Esophagus (tissue), 2 donors: ENCODE measurements around the gene NCF1. TPM values are rescaled to one million over a fixed set of nuclear protein-coding genes. Genes with fewer than 3 reads are reported as not detected.
"Not testable (repeated sequence)": the region's sequence is repeated elsewhere in the genome, so short reads cannot be mapped to it uniquely, and the experiment has no call there.

ENCODE experiments used
- H3K27ac ChIP-seq, 2 donors: one replicate each; pipeline ENCODE4 v1.5.1; 2013; ENCODE audit warnings: low read depth in 2 of 2, mild to moderate bottlenecking in 2 of 2, inconsistent platforms in 1 of 2, low read length in 1 of 2, moderate library complexity in 1 of 2
- H3K27me3 ChIP-seq, 2 donors: one replicate each; pipeline ENCODE4 v1.6.1; 2013; ENCODE audit warnings: low read length in 2 of 2, control low read depth in 1 of 2, mild to moderate bottlenecking in 1 of 2; ENCODE audit not compliant: insufficient read depth in 2 of 2, control insufficient read depth in 1 of 2
- H3K36me3 ChIP-seq, 2 donors: one replicate each; pipeline ENCODE4 v1.6.1; 2013; ENCODE audit warnings: low read length in 1 of 2; ENCODE audit not compliant: control insufficient read depth in 2 of 2, insufficient read depth in 2 of 2
- H3K4me1 ChIP-seq, 2 donors: one replicate each; pipeline ENCODE4 v1.6.1; 2013; ENCODE audit warnings: low read length in 1 of 2; ENCODE audit not compliant: control insufficient read depth in 2 of 2, insufficient read depth in 2 of 2
- H3K4me3 ChIP-seq, 2 donors: one replicate each; pipeline ENCODE4 v1.5.1; 2013; ENCODE audit warnings: low read length in 2 of 2, mild to moderate bottlenecking in 2 of 2, low read depth in 1 of 2, moderate library complexity in 1 of 2
- H3K9me3 ChIP-seq, 2 donors: one replicate each; pipeline ENCODE4 v1.6.1; 2013; ENCODE audit warnings: mild to moderate bottlenecking in 2 of 2, low read depth in 1 of 2, low read length in 1 of 2, moderate library complexity in 1 of 2; ENCODE audit not compliant: control insufficient read depth in 2 of 2, insufficient read depth in 1 of 2
- WGBS, 2 donors: extraction: QIAGEN DNeasy Blood & Tissue Kit; methylation state at CpG; one replicate each; pipeline ENCODE4 v1.1.7; 2013; 5-methylcytosine and 5-hydroxymethylcytosine counted together
- polyA plus RNA-seq, 2 donors: library from polyadenylated mRNA; stranded (reverse); fragments of 200-250 nt; gene quantifications; one replicate each; pipeline ENCODE4 v1.2.3, GENCODE V29; 2013
- donor health status: healthy with polysubstance abuse.
- donor health status: Bipolar disorder and iron deficiency.

The NCF1 gene
- 1 to 10 TPM; 1.9 to 2.9 TPM for polyA plus RNA-seq

- not testable (repeated sequence) for H3K27me3 ChIP-seq, H3K36me3 ChIP-seq
- WGBS, 2 donors: no CpG with 5 or more reads among the region's 21 CpGs
Observed at GRCh38 chr7:74773760-74774750, at the start of gene NCF1. Gene NCF1, plus strand, starts transcription at chr7:74774011. Its CDS starts 21 bp downstream, at chr7:74774032.

GRCh38 chr7:74725840-74726239, 48.0 kb upstream of the NCF1 start:
- Histone ChIP-seq H3K9me3 (no peaks in the 10 kb centered on the region), H3K27me3 (no peaks in the 10 kb centered on the region), H3K27ac (no peak overlapping the region), H3K36me3 (peaks cover 0 to 3% of the 10 kb centered on the region in 2 donors), H3K4me1 (no peaks in the 10 kb centered on the region), H3K4me3 (no peak overlapping the region)
- WGBS, 2 donors: 93 to 95% methylated on average over 1 of the region's 1 CpG

More at GRCh38 chr7:74773760-74774750, at the start of gene NCF1:
- H3K4me3 ChIP-seq, H3K27ac ChIP-seq, H3K9me3 ChIP-seq, H3K4me1 ChIP-seq: not testable (repeated sequence)

- H3K36me3 ChIP-seq: peaks cover 0 to 3% of the 10 kb centered on the region in 2 donors
- peak overlapping the region in 1 of 2 donors; percentile 31 for H3K27ac ChIP-seq
- no peaks in the 10 kb centered on the region for H3K9me3 ChIP-seq
- 89 to 95% methylated on average over 8 of the region's 8 CpGs for WGBS, 2 donors
- no peaks in the 10 kb centered on the region for H3K4me1 ChIP-seq
- no peaks in the 10 kb centered on the region for H3K27me3 ChIP-seq
- H3K4me3 ChIP-seq: no peak overlapping the region
Observed at GRCh38 chr7:74726309-74727101, 47.3 kb upstream of the NCF1 start.

GRCh38 chr7:74728686-74729085, 45.1 kb upstream of the NCF1 start:
- H3K27ac ChIP-seq, H3K9me3 ChIP-seq, H3K36me3 ChIP-seq, H3K4me3 ChIP-seq, H3K4me1 ChIP-seq, H3K27me3 ChIP-seq: not testable (repeated sequence)
- no CpG with 5 or more reads among the region's 10 CpGs for WGBS, 2 donors

GRCh38 chr7:74730186-74730585, 43.6 kb upstream of the NCF1 start:
- not testable (repeated sequence) for H3K36me3 ChIP-seq, H3K4me3 ChIP-seq, H3K9me3 ChIP-seq, H3K4me1 ChIP-seq, H3K27me3 ChIP-seq, H3K27ac ChIP-seq
- WGBS, 2 donors: no CpG with 5 or more reads among the region's 5 CpGs

GRCh38 chr7:74739974-74740703, 33.7 kb upstream of the NCF1 start:
- H3K9me3 ChIP-seq, H3K27me3 ChIP-seq, H3K4me3 ChIP-seq, H3K36me3 ChIP-seq, H3K27ac ChIP-seq, H3K4me1 ChIP-seq: not testable (repeated sequence)
- WGBS, 2 donors: no CpG with 5 or more reads among the region's 14 CpGs

GRCh38 chr7:74743936-74744557, 29.8 kb upstream of the NCF1 start:
- H3K36me3 ChIP-seq, H3K27ac ChIP-seq, H3K4me3 ChIP-seq, H3K27me3 ChIP-seq, H3K9me3 ChIP-seq, H3K4me1 ChIP-seq: not testable (repeated sequence)
- no CpG with 5 or more reads among the region's 9 CpGs for WGBS, 2 donors

- H3K27ac ChIP-seq, H3K27me3 ChIP-seq, H3K36me3 ChIP-seq, H3K4me1 ChIP-seq, H3K9me3 ChIP-seq, H3K4me3 ChIP-seq: not testable (repeated sequence)
- WGBS, 2 donors: no CpG with 5 or more reads among the region's 9 CpGs
Observed at GRCh38 chr7:74753921-74754482, 19.8 kb upstream of the NCF1 start.

- H3K27ac ChIP-seq, H3K4me1 ChIP-seq, H3K27me3 ChIP-seq, H3K9me3 ChIP-seq, H3K4me3 ChIP-seq, H3K36me3 ChIP-seq: not testable (repeated sequence)
- no CpG with 5 or more reads among the region's 5 CpGs for WGBS, 2 donors
Observed at GRCh38 chr7:74756673-74757072, 17.1 kb upstream of the NCF1 start.
